Omental fat pad (tissue), 4 donors: Measurements from ENCODE around the gene TDRD12. TPM values are rescaled to one million over a fixed set of nuclear protein-coding genes. Genes with fewer than 3 reads are reported as not detected.
"Not testable (repeated sequence)": the region's sequence is repeated elsewhere in the genome, so short reads cannot be mapped to it uniquely, and the experiment has no call there.

Experiments
- ATAC-seq: fragments of 150-250 bp; one replicate; pipeline ENCODE4 v1.9.1; 2016; ENCODE audit warnings: mild to moderate bottlenecking, moderate library complexity; ENCODE audit not compliant: low FRiP score
- DNase-seq: peaks from one replicate; pipeline ENCODE4 v3.0.0-alpha.2; 2019; ENCODE audit warnings: low spot score
- total RNA-seq, 4 donors: library from RNA; depleted of rRNA; stranded (reverse); fragments of >200 nt; gene quantifications; one replicate each; pipeline ENCODE4 v1.1.0, GENCODE V29; 2016
- TF ChIP-seq, protein P1 (sequence below), 3 donors: fragments of 450-650 bp; IDR thresholded peaks; one replicate each; pipeline ENCODE4 v1.5.1; 2016 to 2017; ENCODE audit warnings: antibody characterized with exemption in 3 of 3, mild to moderate bottlenecking in 3 of 3, moderate library complexity in 2 of 3

The TDRD12 gene
- total RNA-seq, 4 donors from 2014 or later = 0.50 to 1.3 TPM; not detected in 2

- ATAC-seq (no peak), DNase-seq (no peak)
- TF ChIP-seq, protein P1, sequence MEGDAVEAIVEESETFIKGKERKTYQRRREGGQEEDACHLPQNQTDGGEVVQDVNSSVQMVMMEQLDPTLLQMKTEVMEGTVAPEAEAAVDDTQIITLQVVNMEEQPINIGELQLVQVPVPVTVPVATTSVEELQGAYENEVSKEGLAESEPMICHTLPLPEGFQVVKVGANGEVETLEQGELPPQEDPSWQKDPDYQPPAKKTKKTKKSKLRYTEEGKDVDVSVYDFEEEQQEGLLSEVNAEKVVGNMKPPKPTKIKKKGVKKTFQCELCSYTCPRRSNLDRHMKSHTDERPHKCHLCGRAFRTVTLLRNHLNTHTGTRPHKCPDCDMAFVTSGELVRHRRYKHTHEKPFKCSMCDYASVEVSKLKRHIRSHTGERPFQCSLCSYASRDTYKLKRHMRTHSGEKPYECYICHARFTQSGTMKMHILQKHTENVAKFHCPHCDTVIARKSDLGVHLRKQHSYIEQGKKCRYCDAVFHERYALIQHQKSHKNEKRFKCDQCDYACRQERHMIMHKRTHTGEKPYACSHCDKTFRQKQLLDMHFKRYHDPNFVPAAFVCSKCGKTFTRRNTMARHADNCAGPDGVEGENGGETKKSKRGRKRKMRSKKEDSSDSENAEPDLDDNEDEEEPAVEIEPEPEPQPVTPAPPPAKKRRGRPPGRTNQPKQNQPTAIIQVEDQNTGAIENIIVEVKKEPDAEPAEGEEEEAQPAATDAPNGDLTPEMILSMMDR (IDR thresholded peaks at IDR 0.05) = no peak
These were observed 32.6 kb upstream of the TDRD12 start for GRCh38 chr19:32686847-32687475.

DNA sequence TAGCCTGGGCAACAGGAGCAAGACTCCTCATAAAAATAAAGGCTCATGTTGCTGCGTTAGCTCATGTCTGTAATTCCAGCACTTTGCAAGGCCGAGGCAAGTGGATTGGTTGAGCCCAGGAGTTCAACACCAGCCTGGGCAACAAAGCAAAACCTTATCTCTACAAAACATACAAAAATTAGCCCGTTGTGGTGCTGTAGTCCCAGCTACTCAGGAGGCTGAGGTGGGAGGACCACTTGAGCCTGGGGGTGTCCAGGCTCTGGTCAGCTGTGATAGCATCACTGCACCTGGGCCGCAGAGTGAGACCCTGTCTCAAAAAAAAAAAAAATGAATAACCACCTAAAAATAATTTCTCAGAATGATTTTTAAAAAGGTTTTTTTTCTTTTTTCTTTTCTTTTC, 31.9 kb upstream of the TDRD12 start:
- no peak for ATAC-seq

GRCh38 chr19:32688311-32688710, 31.3 kb upstream of the TDRD12 start:
- TF ChIP-seq, protein P1 (IDR thresholded peaks at IDR 0.05) = no peak
- ATAC-seq (no peak), DNase-seq (no peak)

More for the DNA sequence above, 31.9 kb upstream of the TDRD12 start:
- DNase-seq = no peak
- TF ChIP-seq, protein P1 (IDR thresholded peaks at IDR 0.05) = no peak

- peak; percentile 29 for DNase-seq
- TF ChIP-seq, protein P1 (IDR thresholded peaks at IDR 0.05) = no peak
- peak; percentile 96 for ATAC-seq
These were observed 28.1 kb upstream of the TDRD12 start, which contains the start of gene NUDT19 for GRCh38 chr19:32691291-32691951. Gene NUDT19, plus strand, starts transcription at chr19:32691821. Its CDS starts 140 bp downstream, at chr19:32691961.

- DNase-seq = no peak
- TF ChIP-seq, protein P1 (IDR thresholded peaks at IDR 0.05) = no peak
- peak; percentile 79 for ATAC-seq
These were observed 27.4 kb upstream of the TDRD12 start for GRCh38 chr19:32691952-32692726.

- TF ChIP-seq, protein P1 (IDR thresholded peaks at IDR 0.05) = no peak
- ATAC-seq = no peak
- no peak for DNase-seq
These were observed 26.9 kb upstream of the TDRD12 start for GRCh38 chr19:32692727-32693061.

- not testable (repeated sequence) for DNase-seq, ATAC-seq
These were observed 26.1 kb upstream of the TDRD12 start for GRCh38 chr19:32693151-32694108.

DNA sequence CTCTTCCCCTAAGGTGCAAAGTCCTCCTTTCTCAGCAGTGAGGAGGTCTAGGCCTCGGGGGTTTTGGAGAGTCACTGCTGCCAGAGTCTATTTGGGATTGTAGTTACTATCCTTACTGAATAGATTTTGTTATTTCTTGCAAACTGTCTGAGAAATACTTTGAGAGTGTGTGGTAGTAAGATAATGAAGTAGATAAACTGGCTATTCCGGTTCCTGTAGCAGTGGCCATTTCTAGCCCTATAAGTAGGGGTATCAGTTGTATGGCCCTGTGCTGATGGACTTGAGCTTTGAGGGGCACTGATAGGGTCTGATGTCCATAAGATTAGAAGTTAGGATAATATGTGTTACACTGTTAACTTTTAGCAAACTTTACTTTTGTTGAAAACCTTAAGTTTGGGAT, 25.3 kb upstream of the TDRD12 start:
- not testable (repeated sequence) for ATAC-seq, DNase-seq

GRCh38 chr19:32694851-32695250, 24.7 kb upstream of the TDRD12 start:
- not testable (repeated sequence) for DNase-seq, ATAC-seq

DNA sequence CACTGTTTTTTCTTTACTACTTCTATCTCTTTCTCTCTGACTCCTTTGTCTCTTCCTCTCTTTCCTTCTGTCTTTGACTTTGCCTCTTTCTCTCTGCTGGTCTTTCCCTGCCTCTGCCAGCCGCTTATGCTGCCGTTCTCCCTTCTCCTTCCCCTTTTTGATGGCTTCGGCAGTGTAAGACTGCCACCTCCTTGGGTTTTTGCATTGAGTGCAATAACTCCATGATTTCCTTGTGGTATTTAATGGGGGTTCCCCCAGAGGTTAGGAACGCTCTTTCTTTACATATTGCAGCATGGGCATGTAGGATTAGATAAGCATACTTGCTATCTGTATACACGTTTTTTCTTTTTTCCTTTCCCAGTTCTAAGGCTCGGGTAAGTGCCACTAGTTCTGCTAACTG, 24.1 kb upstream of the TDRD12 start:
- not testable (repeated sequence) for ATAC-seq, DNase-seq
